Right lobe of liver (tissue), 6 donors: Measurements from ENCODE around the gene HOXB5. TPM values are rescaled to one million over a fixed set of nuclear protein-coding genes. Genes with fewer than 3 reads are reported as not detected.

ENCODE experiments used
- ATAC-seq, 4 donors: fragments of 200-7000 bp; cut with Tn5 transposase; one replicate each; pipeline ENCODE4 v1.9.1; 2020; ENCODE audit warnings: mild to moderate bottlenecking in 4 of 4, moderate library complexity in 4 of 4
- DNase-seq, 3 donors: peaks; one replicate each; pipeline ENCODE4 v3.0.0-alpha.2; 2020
- H3K27ac ChIP-seq, 3 donors: fragments of 200-600 bp; one replicate each; pipeline ENCODE4 v1.8.0; 2022
- H3K27me3 ChIP-seq, 2 donors: fragments of 200-600 bp; one replicate each; pipeline ENCODE4 v1.8.0; 2022
- H3K36me3 ChIP-seq, 4 donors: fragments of 200-600 bp; sonication (generic) in 1 of 4; one replicate each; pipeline versions ENCODE4 v1.5.1 to v1.8.0; 2017 to 2022; ENCODE audit warnings: control low read depth in 1 of 4
- H3K4me1 ChIP-seq, 4 donors: fragments of 200-600 bp; sonication (generic) in 1 of 4; one replicate each; pipeline versions ENCODE4 v1.5.1 to v1.8.0; 2017 to 2022; ENCODE audit warnings: control low read depth in 1 of 4
- H3K4me3 ChIP-seq, 3 donors: fragments of 200-600 bp; one replicate each; pipeline ENCODE4 v1.8.0; 2022
- H3K9me3 ChIP-seq, 4 donors: fragments of 200-600 bp; sonication (generic) in 1 of 4; one replicate each; pipeline versions ENCODE4 v1.5.1 to v1.8.0; 2017 to 2022; ENCODE audit warnings: control low read depth in 1 of 4
- CTCF ChIP-seq, 4 donors: fragments of 200-600 bp in 3 of 4; fragments of 450-650 bp in 1 of 4; IDR thresholded peaks; one replicate each; pipeline versions ENCODE4 v1.5.1 to v1.8.0; 2016 to 2022; ENCODE audit warnings: antibody characterized with exemption in 4 of 4, mild to moderate bottlenecking in 2 of 4
- POLR2A ChIP-seq: fragments of 450-650 bp; IDR thresholded peaks from one replicate; pipeline ENCODE4 v1.6.1; 2017; ENCODE audit warnings: antibody characterized with exemption, mild to moderate bottlenecking
- WGBS: methylation state at CpG from one replicate; pipeline ENCODE4 v1.1.6; 2018; ENCODE audit warnings: low coverage, low lambda C conversion rate; ENCODE audit not compliant: insufficient coverage; ENCODE audit errors: missing lambda C conversion rate; 5-methylcytosine and 5-hydroxymethylcytosine counted together
- intact Hi-C, 2 donors: fragments of 100-400 bp; cut with DNase I; formaldehyde crosslinking; loops; one replicate each; pipeline versions ENCODE4 v1.11.2 to v1.14.1; 2022
- total RNA-seq, 6 experiments: library from RNA; depleted of rRNA in 2 of 6; stranded (reverse); fragments of >200 nt in 2 of 6; fragmentation: NEBNext Ultra II Directional in 3 of 6; extraction: Animal tissue kit (Norgen Biotek cat#: 25700) in 3 of 6; gene quantifications; one replicate each; pipeline versions ENCODE4 v1.1.0 to v1.2.4, GENCODE V29; 2016 to 2023
- donor health status: DM: no; HTN: yes; CAD: no.
- donor health status: DM: no; HTN: no; CAD: no.
- donor health status: DM: no; HTN: no; CAD: no.
- donor health status: DM: no; HTN: yes; CAD: no.
- donor health status: DM: no; HTN: yes; CAD: no.

Gene HOXB5
- total RNA-seq, 6 experiments from 2014 or later: 0.11 to 0.29 (median 0.19) TPM; not detected in 1

GRCh38 chr17:48582750-48583069 is 10.9 kb downstream of the HOXB5 start:
- no peak for TF ChIP-seq CTCF (IDR thresholded peaks at IDR 0.05)
- no peak for TF ChIP-seq POLR2A
- DNase-seq: no peak
- Histone ChIP-seq H3K4me1 (peaks cover 0 to 13% (median 4%) of the 10 kb centered on the region in 4 donors), H3K27me3 (peaks cover 0 to 55% of the 10 kb centered on the region in 2 donors), H3K36me3 (no peaks in the 10 kb centered on the region), H3K4me3 (peak overlapping the region in 1 of 3 donors; percentile 41), H3K27ac (peak overlapping the region; percentile 77 to 91 (median 78)), H3K9me3 (no peaks in the 10 kb centered on the region)
- intact Hi-C loops: no loop called here
- 7% methylated on average over 7 of the region's 7 CpGs for WGBS
- ATAC-seq: no peak

GRCh38 chr17:48579760-48580554 is 13.6 kb downstream of the HOXB5 start:
- TF ChIP-seq CTCF (IDR thresholded peaks at IDR 0.05) (no peak), POLR2A (no peak)
- no peak for DNase-seq
- Histone ChIP-seq H3K4me3 (peak overlapping the region in 1 of 3 donors; percentile 41), H3K27me3 (peaks cover 0 to 54% of the 10 kb centered on the region in 2 donors), H3K36me3 (no peaks in the 10 kb centered on the region), H3K27ac (peak overlapping the region; percentile 77 to 91 (median 78)), H3K4me1 (peaks cover 0 to 7% (median 0%) of the 10 kb centered on the region in 4 donors), H3K9me3 (no peaks in the 10 kb centered on the region)
- WGBS: 9% methylated on average over 26 of the region's 26 CpGs
- no peak for ATAC-seq
- intact Hi-C loops: no loop called here

DNA sequence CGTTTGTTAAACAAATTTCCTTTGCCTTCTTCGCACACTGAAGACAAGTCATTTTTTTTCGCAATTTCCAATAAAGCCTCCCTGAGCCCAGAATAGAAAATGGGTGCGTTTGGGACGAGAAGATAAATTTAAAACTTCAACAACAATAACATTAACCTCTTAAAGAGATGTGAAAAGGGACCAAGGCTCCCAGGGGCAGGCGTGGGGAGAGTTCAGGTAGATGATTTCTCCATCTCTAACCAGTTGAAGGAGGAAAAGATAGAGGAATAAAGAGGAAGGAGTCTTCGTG is 14.2 kb downstream of the HOXB5 start:
- ATAC-seq (no peak), DNase-seq (no peak)
- H3K9me3 ChIP-seq: no peaks in the 10 kb centered on the region
- no peaks in the 10 kb centered on the region for H3K36me3 ChIP-seq
- WGBS: 5% methylated on average over 7 of the region's 7 CpGs
- H3K4me3 ChIP-seq: no peak overlapping the region
- peak overlapping the region; percentile 77 to 91 (median 78) for H3K27ac ChIP-seq
- H3K27me3 ChIP-seq: peaks cover 0 to 54% of the 10 kb centered on the region in 2 donors
- peaks cover 0 to 7% (median 0%) of the 10 kb centered on the region in 4 donors for H3K4me1 ChIP-seq
- TF ChIP-seq POLR2A: no peak
- no peak for TF ChIP-seq CTCF (IDR thresholded peaks at IDR 0.05)
- intact Hi-C loops: no loop called here

DNA sequence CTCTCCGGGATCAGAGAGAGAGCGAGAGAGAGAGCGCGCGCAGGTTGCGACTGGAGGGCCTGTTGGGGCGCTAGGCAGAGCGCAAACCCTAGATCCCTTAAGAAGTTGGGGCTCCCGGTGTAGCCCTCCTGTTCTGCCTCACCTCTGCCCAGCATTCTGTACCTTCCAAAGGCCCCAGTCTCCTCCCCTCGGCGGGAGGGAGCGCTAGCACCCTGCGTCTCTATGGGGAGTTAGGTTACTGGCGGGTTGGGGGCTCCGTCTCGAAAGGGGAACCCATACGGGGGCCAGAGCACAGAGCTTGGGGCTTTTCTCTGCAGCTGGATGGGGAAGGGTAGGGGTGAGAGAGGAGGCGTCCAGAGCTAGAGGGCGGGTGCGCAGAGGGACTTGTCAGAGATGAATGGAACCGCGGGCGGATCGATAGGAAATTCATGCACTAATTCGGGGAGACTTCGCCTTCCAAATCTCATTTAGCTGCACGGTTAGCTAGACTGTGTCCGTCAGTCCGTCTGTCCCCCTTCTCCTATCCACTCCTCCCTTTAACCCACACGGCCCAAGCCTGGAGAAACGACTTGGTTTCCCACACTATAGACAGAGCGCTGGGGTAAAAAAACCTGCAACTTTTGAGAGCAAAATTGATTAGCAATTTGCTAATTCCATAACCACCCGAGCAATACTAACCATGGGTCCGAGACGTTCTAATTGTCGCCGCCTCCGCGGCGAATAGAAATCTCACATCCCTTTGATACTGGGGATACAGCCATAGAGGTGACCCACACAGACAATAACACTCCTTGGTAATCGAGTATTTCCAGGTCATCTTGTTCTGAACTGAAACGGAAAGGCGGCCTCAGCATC is 14.7 kb downstream of the HOXB5 start:
- intact Hi-C loops: no loop called here
- H3K27me3 ChIP-seq: peaks cover 0 to 54% of the 10 kb centered on the region in 2 donors
- peak overlapping the region; percentile 63 to 91 (median 78) for H3K27ac ChIP-seq
- no peaks in the 10 kb centered on the region for H3K9me3 ChIP-seq
- DNase-seq (no peak), ATAC-seq (peak; percentile 4 to 20 (median 11))
- TF ChIP-seq POLR2A (no peak), CTCF (IDR thresholded peaks at IDR 0.05) (no peak)
- H3K36me3 ChIP-seq: no peaks in the 10 kb centered on the region
- peak overlapping the region; percentile 27 to 46 (median 36) for H3K4me3 ChIP-seq
- 4% methylated on average over 30 of the region's 43 CpGs for WGBS
- H3K4me1 ChIP-seq: peaks cover 0 to 7% (median 0%) of the 10 kb centered on the region in 4 donors
